ENCODE results near the gene SLC25A1. TPM values are rescaled to one million over a fixed set of nuclear protein-coding genes. Genes with fewer than 3 reads are reported as not detected.

SLC25A1 gene
- total RNA-seq, 1 experiment from 2014 or later, result 201 TPM

GRCh38 chr22:19181786-19182471 lies 3.4 kb upstream of the SLC25A1 start (continued):
- TF ChIP-seq ZSCAN18 (CRISPR knock-in tag; IDR thresholded peaks at IDR 0.05) (no peak), CREB1 (CRISPR knock-in tag; IDR thresholded peaks at IDR 0.05) (no peak), ZBTB43 (CRISPR knock-in tag; IDR thresholded peaks at IDR 0.05) (no peak)

GRCh38 chr22:19180740-19181410 lies 2.3 kb upstream of the SLC25A1 start:
- H3K9me3 Mint-ChIP-seq, result no peaks in the 10 kb centered on the region
- peak overlapping the region; percentile 24; the same call in 1 of the 2 replicates for H3K27ac Mint-ChIP-seq
- H3K4me3 Mint-ChIP-seq, result no peak overlapping the region
- CTCF ChIA-PET, result interaction anchor here (0.8 kb wide), 1 partner anchor 99 kb away, joined by 3 read pairs; no protein-coding TSS in a partner anchor
- no peak for TF ChIP-seq TP53 (CRISPR knock-in tag; IDR thresholded peaks at IDR 0.05)
- no peak for TF ChIP-seq ZNF219 (CRISPR knock-in tag; IDR thresholded peaks at IDR 0.05; ENCODE audit: borderline replicate concordance)
- no peak for TF ChIP-seq TCF7 (CRISPR knock-in tag; IDR thresholded peaks at IDR 0.05; ENCODE audit: low read depth)
- TF ChIP-seq CDX4 (CRISPR knock-in tag; IDR thresholded peaks at IDR 0.05; ENCODE audit: borderline replicate concordance), result no peak
- TF ChIP-seq ZNF425 (CRISPR knock-in tag; conservative IDR thresholded peaks at IDR 0.05), result no peak
- no peak for TF ChIP-seq HMGXB4 (CRISPR knock-in tag; IDR thresholded peaks at IDR 0.05)
- no peak for TF ChIP-seq ELF4 (CRISPR knock-in tag; IDR thresholded peaks at IDR 0.05; ENCODE audit: low read depth)
- TF ChIP-seq NFYB (CRISPR knock-in tag; conservative IDR thresholded peaks at IDR 0.05; ENCODE audit: low read depth), result no peak
- no peak for TF ChIP-seq KAT7 (CRISPR knock-in tag; IDR thresholded peaks at IDR 0.05; ENCODE audit: borderline replicate concordance)
- no peak for TF ChIP-seq ZNF121 (CRISPR knock-in tag; IDR thresholded peaks at IDR 0.05)
- no peak for TF ChIP-seq E2F1 (CRISPR knock-in tag; IDR thresholded peaks at IDR 0.05)
- no peak for TF ChIP-seq SP1 (CRISPR knock-in tag; conservative IDR thresholded peaks at IDR 0.05)
- no peak for TF ChIP-seq HMGA2 (CRISPR knock-in tag; IDR thresholded peaks at IDR 0.05)
- TF ChIP-seq EMX1 (CRISPR knock-in tag; IDR thresholded peaks at IDR 0.05), result no peak
- no peaks in the 10 kb centered on the region for H3K27me3 Mint-ChIP-seq (ENCODE audit: low read depth)
- no peak for DNase-seq (ENCODE audit: low spot score)
- POLR2A ChIA-PET, result no interaction called here
- H3K36me3 Mint-ChIP-seq, result no peaks in the 10 kb centered on the region; the same call in 1 of the 2 replicates
- H3K4me1 Mint-ChIP-seq, result peaks cover 14% of the 10 kb centered on the region
- no peak for ATAC-seq
